Measurements from ENCODE around the gene OR2V2.

DNA sequence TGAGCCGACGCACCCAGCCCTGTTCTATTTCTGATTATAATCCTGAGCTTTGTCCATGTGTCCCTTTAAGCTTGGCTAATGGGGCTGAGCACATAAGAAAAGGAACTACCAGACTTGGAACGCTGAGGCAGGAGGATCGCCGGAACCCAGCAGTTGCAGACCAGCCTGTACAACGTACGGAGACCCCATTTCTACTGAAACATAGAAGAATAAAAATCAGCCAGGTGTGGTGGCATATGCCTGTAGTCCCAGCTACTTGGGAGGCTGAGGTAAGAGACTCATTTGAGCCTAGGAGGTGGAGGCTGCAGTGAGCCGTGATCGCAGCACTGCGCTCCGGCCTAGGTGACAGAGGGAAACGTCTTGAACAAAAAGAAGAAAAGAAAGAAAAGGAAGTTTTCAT, 35.3 kb downstream of the OR2V2 start:
- no peak for TF ChIP-seq POLR2A (IDR thresholded peaks at IDR 0.05)
- TF ChIP-seq, protein P1, sequence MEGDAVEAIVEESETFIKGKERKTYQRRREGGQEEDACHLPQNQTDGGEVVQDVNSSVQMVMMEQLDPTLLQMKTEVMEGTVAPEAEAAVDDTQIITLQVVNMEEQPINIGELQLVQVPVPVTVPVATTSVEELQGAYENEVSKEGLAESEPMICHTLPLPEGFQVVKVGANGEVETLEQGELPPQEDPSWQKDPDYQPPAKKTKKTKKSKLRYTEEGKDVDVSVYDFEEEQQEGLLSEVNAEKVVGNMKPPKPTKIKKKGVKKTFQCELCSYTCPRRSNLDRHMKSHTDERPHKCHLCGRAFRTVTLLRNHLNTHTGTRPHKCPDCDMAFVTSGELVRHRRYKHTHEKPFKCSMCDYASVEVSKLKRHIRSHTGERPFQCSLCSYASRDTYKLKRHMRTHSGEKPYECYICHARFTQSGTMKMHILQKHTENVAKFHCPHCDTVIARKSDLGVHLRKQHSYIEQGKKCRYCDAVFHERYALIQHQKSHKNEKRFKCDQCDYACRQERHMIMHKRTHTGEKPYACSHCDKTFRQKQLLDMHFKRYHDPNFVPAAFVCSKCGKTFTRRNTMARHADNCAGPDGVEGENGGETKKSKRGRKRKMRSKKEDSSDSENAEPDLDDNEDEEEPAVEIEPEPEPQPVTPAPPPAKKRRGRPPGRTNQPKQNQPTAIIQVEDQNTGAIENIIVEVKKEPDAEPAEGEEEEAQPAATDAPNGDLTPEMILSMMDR (IDR thresholded peaks at IDR 0.05) = no peak

All from uterus (tissue), 2 donors.